GM12874 (cell line): ENCODE data around the gene DPYD.

ENCODE experiments used
- CTCF ChIP-seq: IDR thresholded peaks from 2 replicates; pipeline ENCODE4 v1.5.1; 2011; ENCODE audit warnings: low read depth, mild to moderate bottlenecking, control low read depth, low read length, moderate library complexity; ENCODE audit not compliant: insufficient read depth

DPYD gene

GRCh38 chr1:97356309-97356708 is 564.5 kb downstream of the DPYD start:
- TF ChIP-seq CTCF = no peak

- TF ChIP-seq CTCF = no peak
Observed at GRCh38 chr1:97352936-97353382, 567.9 kb downstream of the DPYD start.

- no peak for TF ChIP-seq CTCF
Observed at GRCh38 chr1:97351846-97352245, 569.0 kb downstream of the DPYD start.

GRCh38 chr1:97350662-97351061 is 570.2 kb downstream of the DPYD start:
- no peak for TF ChIP-seq CTCF

- TF ChIP-seq CTCF = no peak
Observed at GRCh38 chr1:97350241-97350640, 570.6 kb downstream of the DPYD start.

GRCh38 chr1:97348599-97349265 is 572.1 kb downstream of the DPYD start:
- no peak for TF ChIP-seq CTCF

GRCh38 chr1:97340951-97341350 is 579.9 kb downstream of the DPYD start:
- no peak for TF ChIP-seq CTCF
